HG03280 (cell line): ENCODE measurements around the gene TBC1D10B.
"Not testable (repeated sequence)": the region's sequence is repeated elsewhere in the genome, so short reads cannot be mapped to it uniquely, and the experiment has no call there.

ENCODE experiments used
- ATAC-seq: cut with Tn5 transposase; IDR thresholded peaks from one replicate; pipeline ENCODE4 v1.9.1; 2021; ENCODE audit warnings: mild to moderate bottlenecking, moderate library complexity; ENCODE audit not compliant: unreplicated experiment

The TBC1D10B gene

GRCh38 chr16:30398661-30399434, 28.6 kb upstream of the TBC1D10B start:
- ATAC-seq, result no peak

GRCh38 chr16:30397776-30398660, 27.7 kb upstream of the TBC1D10B start:
- no peak for ATAC-seq

GRCh38 chr16:30397056-30397455, 26.8 kb upstream of the TBC1D10B start:
- ATAC-seq, result no peak

GRCh38 chr16:30396627-30397026, 26.3 kb upstream of the TBC1D10B start:
- ATAC-seq, result not testable (repeated sequence)

GRCh38 chr16:30395992-30396585, 25.8 kb upstream of the TBC1D10B start:
- no peak for ATAC-seq

- peak; percentile 61 for ATAC-seq
These were observed 25.1 kb upstream of the TBC1D10B start, which contains the start of gene ZNF48 for GRCh38 chr16:30395155-30395991. ZNF48 (plus strand) TSS chr16:30395420; CDS start chr16:30395795, 375 bp downstream.

GRCh38 chr16:30394592-30395154, 24.4 kb upstream of the TBC1D10B start:
- ATAC-seq, result no peak

GRCh38 chr16:30383521-30383920, 13.2 kb upstream of the TBC1D10B start:
- no peak for ATAC-seq

GRCh38 chr16:30382111-30382881, 12.0 kb upstream of the TBC1D10B start, which contains the start of gene SEPTIN1:
SEPTIN1 (minus strand) TSS chr16:30382561; CDS start chr16:30382542, 19 bp downstream.
- no peak for ATAC-seq

- ATAC-seq, result no peak
These were observed 11.2 kb upstream of the TBC1D10B start for GRCh38 chr16:30381291-30382041.

GRCh38 chr16:30380803-30381208, 10.5 kb upstream of the TBC1D10B start:
- ATAC-seq, result no peak

GRCh38 chr16:30380072-30380802, 9.9 kb upstream of the TBC1D10B start:
- no peak for ATAC-seq

GRCh38 chr16:30379158-30379783, 9.0 kb upstream of the TBC1D10B start:
- no peak for ATAC-seq

- ATAC-seq, result peak; percentile 92
These were observed 8.2 kb upstream of the TBC1D10B start for GRCh38 chr16:30378236-30379157.

- peak; percentile 36 for ATAC-seq
These were observed 7.5 kb upstream of the TBC1D10B start for GRCh38 chr16:30377812-30378235.

- no peak for ATAC-seq
These were observed 6.9 kb upstream of the TBC1D10B start for GRCh38 chr16:30377050-30377811.
